Prostate gland (tissue), 2 donors: ENCODE results near the gene APOBEC3H. TPM values are rescaled to one million over a fixed set of nuclear protein-coding genes. Genes with fewer than 3 reads are reported as not detected.

Experiments used
- DNase-seq: peaks from one replicate; pipeline ENCODE4 v3.0.0-alpha.2; 2019; ENCODE audit warnings: low spot score
- H3K27ac ChIP-seq, 2 donors: fragments of 200-600 bp; sonication (generic); 2 replicates each; pipeline ENCODE4 v1.5.1; 2017 to 2019
- H3K27me3 ChIP-seq: fragments of 200-600 bp; sonication (generic); replicated peaks from 2 replicates; pipeline ENCODE4 v1.5.1; 2019; ENCODE audit not compliant: insufficient read depth
- H3K36me3 ChIP-seq, 2 donors: fragments of 200-600 bp; sonication (generic); 1 replicate in 1 of 2; 2 replicates in 1 of 2; pipeline versions ENCODE4 v1.5.1 to v1.8.1; 2017 to 2019
- H3K4me1 ChIP-seq: fragments of 200-600 bp; sonication (generic); replicated peaks from 2 replicates; pipeline ENCODE4 v1.5.1; 2019
- H3K4me3 ChIP-seq, 2 donors: fragments of 200-600 bp; sonication (generic); 2 replicates each; pipeline ENCODE4 v1.5.1; 2017 to 2019
- H3K9me3 ChIP-seq: fragments of 200-600 bp; sonication (generic); 2 replicates; pipeline ENCODE4 v1.5.1; 2017
- POLR2A ChIP-seq: fragments of 450-650 bp; IDR thresholded peaks from one replicate; pipeline ENCODE4 v1.6.1; 2016; ENCODE audit warnings: antibody characterized with exemption, mild to moderate bottlenecking
- POLR2AphosphoS5 ChIP-seq: sonication (generic); formaldehyde crosslinking; IDR thresholded peaks from one replicate; pipeline ENCODE4 v1.6.1; 2017; ENCODE audit warnings: antibody characterized with exemption
- WGBS: methylation state at CpG from one replicate; pipeline ENCODE4 v1.1.5; 2018; 5-methylcytosine and 5-hydroxymethylcytosine counted together
- intact Hi-C: fragments of 100-400 bp; cut with DNase I; formaldehyde crosslinking; loops from one replicate; pipeline ENCODE4 v1.14.2; 2022
- total RNA-seq, 2 donors: library from RNA; depleted of rRNA; stranded (reverse); fragments of >200 nt; gene quantifications; one replicate each; pipeline ENCODE4 v1.1.0, GENCODE V29; 2016
- TF ChIP-seq, protein P1 (sequence below), 4 experiments: fragments of 200-600 bp in 2 of 4; fragments of 450-650 bp in 2 of 4; sonication (generic) in 2 of 4; IDR thresholded peaks; 1 replicate in 3 of 4; 2 replicates in 1 of 4; pipeline ENCODE4 v1.5.1; 2016 to 2019; ENCODE audit warnings: antibody characterized with exemption in 4 of 4, mild to moderate bottlenecking in 2 of 4, moderate library complexity in 2 of 4

APOBEC3H gene
- total RNA-seq, 2 donors from 2014 or later = 4.1 TPM; not detected in 1

DNA sequence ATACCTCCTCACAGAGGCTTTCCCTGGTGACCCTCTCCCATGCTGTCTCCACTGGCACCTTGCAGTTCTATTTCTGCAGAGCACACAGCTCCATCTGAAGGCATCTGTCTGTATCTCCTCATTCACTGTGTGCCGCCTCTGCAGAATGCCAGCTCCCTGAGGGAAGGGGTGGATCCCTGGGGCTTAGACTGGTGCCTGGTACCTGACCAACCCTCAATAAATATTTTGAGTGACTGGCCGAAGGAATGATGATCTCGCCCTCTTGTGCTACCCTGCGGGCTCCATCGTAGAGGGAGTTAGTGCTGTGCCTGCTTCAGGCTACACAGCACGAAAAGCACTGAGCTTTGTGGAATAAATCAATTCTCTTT is 53.8 kb downstream of the APOBEC3H start:
- no peak for DNase-seq
- intact Hi-C loops = loop anchor here (5.0 kb wide), 1 partner anchor 166 kb away; the partner anchor contains the start of gene RPL3

DNA sequence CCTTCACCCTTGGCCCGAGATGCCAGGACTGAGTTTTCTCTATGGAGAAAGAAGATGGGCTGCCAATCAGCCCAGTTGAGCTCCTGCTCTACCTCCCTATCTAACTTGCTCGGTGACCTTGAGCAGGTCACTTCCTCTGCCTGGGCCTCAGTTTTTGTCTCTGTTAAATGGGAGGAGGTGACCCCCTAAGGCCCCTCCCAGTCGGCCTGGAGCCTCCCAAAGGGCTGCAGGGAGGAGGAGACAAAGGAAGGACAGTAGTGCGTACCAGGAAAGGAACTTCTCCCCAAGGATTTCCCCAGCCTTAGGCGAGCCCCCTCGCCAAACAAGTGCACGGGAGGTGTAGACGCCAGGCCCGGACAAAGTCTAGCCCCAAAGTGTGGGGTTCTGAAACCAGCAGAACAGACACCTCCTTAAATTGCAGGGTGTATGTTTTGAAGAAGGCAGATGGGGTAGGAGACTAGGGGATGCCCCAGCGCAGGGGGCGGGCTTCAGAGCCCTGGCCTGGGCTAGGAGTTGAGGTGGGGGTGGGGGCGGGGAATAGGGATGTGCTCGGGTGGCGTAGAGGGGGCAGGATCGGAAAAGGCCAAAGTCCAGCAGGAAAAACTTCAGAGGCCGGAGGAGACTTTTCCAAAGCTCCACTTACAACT is 54.4 kb downstream of the APOBEC3H start:
- Histone ChIP-seq H3K9me3 (no peaks in the 10 kb centered on the region), H3K36me3 (no peaks in the 10 kb centered on the region), H3K4me3 (peak overlapping the region; percentile 70 to 83), H3K27me3 (no peaks in the 10 kb centered on the region), H3K27ac (peak overlapping the region; percentile 97 to 98), H3K4me1 (peaks cover 17% of the 10 kb centered on the region)
- intact Hi-C loops = loop anchor here (5.0 kb wide), 1 partner anchor 166 kb away; the partner anchor contains the start of gene RPL3
- TF ChIP-seq, protein P1, sequence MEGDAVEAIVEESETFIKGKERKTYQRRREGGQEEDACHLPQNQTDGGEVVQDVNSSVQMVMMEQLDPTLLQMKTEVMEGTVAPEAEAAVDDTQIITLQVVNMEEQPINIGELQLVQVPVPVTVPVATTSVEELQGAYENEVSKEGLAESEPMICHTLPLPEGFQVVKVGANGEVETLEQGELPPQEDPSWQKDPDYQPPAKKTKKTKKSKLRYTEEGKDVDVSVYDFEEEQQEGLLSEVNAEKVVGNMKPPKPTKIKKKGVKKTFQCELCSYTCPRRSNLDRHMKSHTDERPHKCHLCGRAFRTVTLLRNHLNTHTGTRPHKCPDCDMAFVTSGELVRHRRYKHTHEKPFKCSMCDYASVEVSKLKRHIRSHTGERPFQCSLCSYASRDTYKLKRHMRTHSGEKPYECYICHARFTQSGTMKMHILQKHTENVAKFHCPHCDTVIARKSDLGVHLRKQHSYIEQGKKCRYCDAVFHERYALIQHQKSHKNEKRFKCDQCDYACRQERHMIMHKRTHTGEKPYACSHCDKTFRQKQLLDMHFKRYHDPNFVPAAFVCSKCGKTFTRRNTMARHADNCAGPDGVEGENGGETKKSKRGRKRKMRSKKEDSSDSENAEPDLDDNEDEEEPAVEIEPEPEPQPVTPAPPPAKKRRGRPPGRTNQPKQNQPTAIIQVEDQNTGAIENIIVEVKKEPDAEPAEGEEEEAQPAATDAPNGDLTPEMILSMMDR (IDR thresholded peaks at IDR 0.05) = no peak
- no peak for TF ChIP-seq POLR2AphosphoS5
- no peak for TF ChIP-seq POLR2A
- WGBS = 40% methylated on average over 15 of the region's 16 CpGs
- DNase-seq = no peak

More for the DNA sequence above, 53.8 kb downstream of the APOBEC3H start:
- WGBS = 37% methylated on average over 6 of the region's 6 CpGs
- Histone ChIP-seq H3K27me3 (no peaks in the 10 kb centered on the region), H3K9me3 (no peaks in the 10 kb centered on the region), H3K36me3 (no peaks in the 10 kb centered on the region), H3K4me3 (peak overlapping the region in 1 of 2 donors; percentile 83), H3K4me1 (peaks cover 23% of the 10 kb centered on the region), H3K27ac (peak overlapping the region; percentile 97 to 98)
- TF ChIP-seq, protein P1 (IDR thresholded peaks at IDR 0.05) = no peak
- peak; percentile 12 for TF ChIP-seq POLR2AphosphoS5
- TF ChIP-seq POLR2A = no peak

DNA sequence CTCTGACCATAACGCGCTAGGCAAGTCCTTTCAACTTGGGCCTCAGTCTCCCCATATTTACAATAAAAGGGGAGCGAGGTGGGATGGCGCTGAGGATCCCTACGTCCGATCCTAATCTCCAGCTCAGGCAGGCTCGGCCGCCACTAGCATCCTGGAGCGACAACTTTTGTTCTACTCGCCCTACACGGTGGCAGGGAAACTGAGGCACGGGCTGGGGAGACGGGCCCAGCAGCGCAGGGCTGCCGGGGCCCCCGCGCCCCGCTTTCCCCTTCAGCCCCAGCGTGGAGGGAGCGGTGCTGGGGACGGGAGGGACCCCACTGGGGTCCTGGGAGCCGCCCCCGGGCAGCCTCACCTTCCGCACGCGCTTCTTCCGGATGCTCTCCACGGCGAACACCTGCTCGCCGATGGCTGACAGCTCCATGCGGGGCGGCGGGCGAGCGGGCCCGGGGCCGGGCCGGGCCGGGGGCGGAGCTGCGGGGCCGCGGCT is 55.0 kb downstream of the APOBEC3H start:
- TF ChIP-seq, protein P1 (IDR thresholded peaks at IDR 0.05) = no peak
- no peak for TF ChIP-seq POLR2A
- TF ChIP-seq POLR2AphosphoS5 = no peak
- DNase-seq = no peak
- 9% methylated on average over 27 of the region's 44 CpGs for WGBS
- Histone ChIP-seq H3K36me3 (no peaks in the 10 kb centered on the region), H3K4me1 (peaks cover 14% of the 10 kb centered on the region), H3K27ac (peak overlapping the region; percentile 97 to 98), H3K27me3 (no peaks in the 10 kb centered on the region), H3K4me3 (peak overlapping the region; percentile 70 to 83), H3K9me3 (no peaks in the 10 kb centered on the region)
- intact Hi-C loops = loop anchor here (5.0 kb wide), 1 partner anchor 165 kb away; the partner anchor contains the start of gene RPL3

DNA sequence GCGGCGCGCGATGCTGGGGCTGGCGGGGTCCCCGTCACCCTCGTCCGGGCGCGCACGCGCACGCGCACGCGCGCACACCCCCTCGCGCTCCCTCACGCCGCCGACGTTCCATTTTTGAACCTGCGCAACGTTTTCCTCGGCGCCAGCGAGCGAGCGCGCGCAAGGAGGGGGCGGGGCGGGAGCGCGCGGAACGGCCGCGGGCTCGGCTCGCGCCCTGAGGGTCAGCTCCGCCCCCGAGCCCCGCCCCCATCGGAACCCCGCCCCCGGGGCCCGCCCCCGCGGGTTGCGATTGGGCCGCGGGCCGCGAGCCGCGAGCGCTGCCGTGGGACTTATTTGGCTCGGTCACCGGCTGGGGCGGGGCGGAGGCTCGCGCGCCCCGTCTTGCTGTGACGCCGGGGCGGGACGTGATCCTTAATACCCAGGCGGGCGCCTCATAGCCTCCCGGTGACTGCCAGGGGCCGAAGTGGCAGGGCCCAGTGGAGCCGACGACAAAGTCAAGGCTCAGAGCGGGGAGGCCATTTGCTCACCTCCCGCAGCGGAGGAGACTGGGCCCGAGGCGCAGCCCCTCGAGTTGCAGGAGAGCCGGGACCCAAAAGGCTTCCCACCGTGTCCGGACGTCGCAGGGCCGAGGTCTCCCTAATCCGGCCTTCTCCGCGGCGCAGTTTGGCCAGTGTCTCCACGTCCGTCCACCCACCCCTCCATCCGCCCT is 55.6 kb downstream of the APOBEC3H start, which contains the start of gene CBX7:
Gene CBX7 (minus strand): TSS at position 170 of the 709 bp plus-strand sequence. CDS start 236 bp downstream, outside the sequence.
- DNase-seq = peak; percentile 93
- Histone ChIP-seq H3K4me1 (peaks cover 14% of the 10 kb centered on the region), H3K9me3 (no peaks in the 10 kb centered on the region), H3K27ac (peak within 1 kb of the TSS; percentile 97 to 98), H3K4me3 (peak within 1 kb of the TSS; percentile 70 to 83), H3K27me3 (no peaks in the 10 kb centered on the region), H3K36me3 (no peaks in the 10 kb centered on the region)
- TF ChIP-seq POLR2A (peak; percentile 93), POLR2AphosphoS5 (peak; percentile 92)
- TF ChIP-seq, protein P1 (IDR thresholded peaks at IDR 0.05) = peak in 1 of 4 experiments; percentile 4
- intact Hi-C loops = loop anchor here (5.0 kb wide), 1 partner anchor 165 kb away; the partner anchor contains the start of gene RPL3
- WGBS = under 1% methylated on average over 74 of the region's 98 CpGs
